ENCODE measurements around the gene TULP3. TPM values are rescaled to one million over a fixed set of nuclear protein-coding genes. Genes with fewer than 3 reads are reported as not detected.
"Not testable (repeated sequence)": the region's sequence is repeated elsewhere in the genome, so short reads cannot be mapped to it uniquely, and the experiment has no call there.

Gene TULP3
- total RNA-seq, 5 donors from 2014 or later (not counting 1 experiment from before 2014, with no cell fraction given) = 5.6 to 8.9 (median 7.7) TPM

- DNase-seq; H3K9me3 Mint-ChIP-seq; H3K9me3 ChIP-seq; CTCF ChIA-PET; H3K36me3 Mint-ChIP-seq; ATAC-seq (replicated peaks in 1 of 4); H3K4me1 ChIP-seq (ENCODE audit: control insufficient read depth in 1 of 2, extremely low read depth in 1 of 2, insufficient read depth in 2 of 2, low read length in 2 of 2); H3K27me3 ChIP-seq (replicated peaks in 1 of 2; ENCODE audit: control insufficient read depth in 2 of 2, extremely low read depth in 1 of 2, insufficient read depth in 2 of 2, low read length in 1 of 2); H3K4me1 Mint-ChIP-seq; H3K4me3 ChIP-seq (ENCODE audit: control insufficient read depth in 1 of 2, extremely low read depth in 1 of 2, low read length in 1 of 2); H3K36me3 ChIP-seq (ENCODE audit: control insufficient read depth in 2 of 2, extremely low read depth in 1 of 2, insufficient read depth in 1 of 2, low read length in 1 of 2); H3K27me3 Mint-ChIP-seq; H3K4me3 Mint-ChIP-seq; H3K27ac ChIP-seq (ENCODE audit: low read length); H3K27ac Mint-ChIP-seq: not testable (repeated sequence)
- POLR2A ChIA-PET = interaction anchor here in 1 of 2 donors (0.7 kb wide), 1 partner anchor 69 kb away, joined by 6 read pairs; no protein-coding TSS in a partner anchor
- 85% methylated on average over 3 of the region's 9 CpGs for WGBS (ENCODE audit: insufficient coverage)
These were observed 21.6 kb upstream of the TULP3 start for GRCh38 chr12:2868986-2869632.

DNA sequence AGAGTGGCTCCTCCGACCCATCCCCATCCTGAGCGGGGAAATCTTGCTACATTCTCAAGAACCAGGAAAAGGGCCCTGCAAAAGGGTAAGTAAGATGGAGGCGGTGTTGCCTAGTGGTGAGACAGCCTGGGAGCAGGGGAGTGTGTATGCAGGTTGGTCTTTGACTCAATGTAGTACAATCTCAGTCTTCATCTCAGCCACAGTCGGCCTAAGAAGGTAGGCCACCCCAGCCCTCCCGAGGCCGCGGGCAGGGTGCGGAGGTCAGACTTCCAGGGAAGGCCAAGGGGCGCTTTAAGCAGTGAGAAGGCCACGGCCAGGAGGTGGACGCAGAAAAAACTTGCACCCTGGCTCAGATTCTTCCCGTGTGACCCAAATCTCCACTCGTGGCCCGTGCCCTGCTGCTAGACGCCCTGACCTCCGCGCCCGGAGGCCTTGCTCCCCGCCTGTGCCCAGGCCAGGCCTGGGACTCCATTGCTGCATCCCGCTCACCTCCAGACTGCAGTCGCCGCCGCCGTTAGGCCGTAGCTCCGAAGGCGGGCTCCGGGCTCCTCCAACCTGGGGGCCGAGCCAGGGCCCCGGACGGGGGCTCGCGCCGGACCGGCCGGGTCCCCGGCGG is 14.2 kb upstream of the TULP3 start:
- H3K9me3 ChIP-seq = no peaks in the 10 kb centered on the region
- CTCF ChIA-PET = no interaction called here
- no peaks in the 10 kb centered on the region for H3K27me3 Mint-ChIP-seq
- POLR2A ChIA-PET = interaction anchor here in 1 of 2 donors (0.6 to 1.3 kb wide), 2 partner anchors 14 to 80 kb away, joined by 3 to 7 read pairs; partner anchors contain the start of gene TULP3
- H3K4me3 ChIP-seq (ENCODE audit: control insufficient read depth in 1 of 2, extremely low read depth in 1 of 2, low read length in 1 of 2) = peak overlapping the region; percentile 61 to 75
- peak; percentile 46 to 55 (median 52) for ATAC-seq (replicated peaks in 1 of 4)
- 2% methylated on average over 31 of the region's 38 CpGs for WGBS (ENCODE audit: insufficient coverage)
- peak overlapping the region; percentile 74 to 92 (median 81) for H3K4me3 Mint-ChIP-seq
- peaks cover 5 to 39% of the 10 kb centered on the region in 2 experiments for H3K4me1 ChIP-seq (ENCODE audit: control insufficient read depth in 1 of 2, extremely low read depth in 1 of 2, insufficient read depth in 2 of 2, low read length in 2 of 2)
- H3K36me3 Mint-ChIP-seq = no peaks in the 10 kb centered on the region
- no peaks in the 10 kb centered on the region for H3K27me3 ChIP-seq (replicated peaks in 1 of 2; ENCODE audit: control insufficient read depth in 2 of 2, extremely low read depth in 1 of 2, insufficient read depth in 2 of 2, low read length in 1 of 2)
- peak in 6 of 35 experiments; percentile 6 to 27 (median 14) for DNase-seq
- no peaks in the 10 kb centered on the region for H3K36me3 ChIP-seq (ENCODE audit: control insufficient read depth in 2 of 2, extremely low read depth in 1 of 2, insufficient read depth in 1 of 2, low read length in 1 of 2)
- peak overlapping the region; percentile 55 for H3K27ac ChIP-seq (ENCODE audit: low read length)
- H3K4me1 Mint-ChIP-seq = peaks cover 31 to 36% (median 32%) of the 10 kb centered on the region in 3 donors
- no peaks in the 10 kb centered on the region for H3K9me3 Mint-ChIP-seq
- H3K27ac Mint-ChIP-seq = peak overlapping the region; percentile 59 to 73

GRCh38 chr12:2877047-2877952 is 13.4 kb upstream of the TULP3 start, which contains the start of the genes FOXM1 and RHNO1:
FOXM1 (minus strand) TSS chr12:2877174; CDS start chr12:2874478, 2,696 bp downstream.
RHNO1 (plus strand) TSS chr12:2877223; CDS start chr12:2885367, 8,144 bp downstream.
- no peaks in the 10 kb centered on the region for H3K9me3 ChIP-seq
- no peaks in the 10 kb centered on the region for H3K27me3 ChIP-seq (replicated peaks in 1 of 2; ENCODE audit: control insufficient read depth in 2 of 2, extremely low read depth in 1 of 2, insufficient read depth in 2 of 2, low read length in 1 of 2)
- H3K36me3 ChIP-seq (ENCODE audit: control insufficient read depth in 2 of 2, extremely low read depth in 1 of 2, insufficient read depth in 1 of 2, low read length in 1 of 2) = peaks cover 0 to 2% of the 10 kb centered on the region in 2 donors
- no peaks in the 10 kb centered on the region for H3K27me3 Mint-ChIP-seq
- ATAC-seq (replicated peaks in 1 of 4) (peak; percentile 84 to 88 (median 86)), DNase-seq (peak; percentile 62 to 91 (median 82))
- WGBS (ENCODE audit: insufficient coverage) = 1% methylated on average over 50 of the region's 70 CpGs
- H3K4me1 ChIP-seq (ENCODE audit: control insufficient read depth in 1 of 2, extremely low read depth in 1 of 2, insufficient read depth in 2 of 2, low read length in 2 of 2) = peaks cover 5 to 39% of the 10 kb centered on the region in 2 experiments
- ChIA-PET POLR2A (interaction anchor here (0.6 to 1.3 kb wide), 3 partner anchors 9 to 80 kb away, joined by 3 to 7 read pairs (median 3); partner anchors contain the start of gene TULP3 (in 1 of the 2)), CTCF (interaction anchor here in 1 of 2 donors (1.3 kb wide), 1 partner anchor 13 kb away, joined by 6 read pairs; the partner anchor contains the start of gene TULP3)
- H3K36me3 Mint-ChIP-seq = no peaks in the 10 kb centered on the region
- H3K4me1 Mint-ChIP-seq = peaks cover 31 to 39% (median 36%) of the 10 kb centered on the region in 3 donors
- H3K9me3 Mint-ChIP-seq = no peaks in the 10 kb centered on the region
- peak within 1 kb of the TSS; percentile 99 for H3K27ac Mint-ChIP-seq
- H3K4me3 ChIP-seq (ENCODE audit: control insufficient read depth in 1 of 2, extremely low read depth in 1 of 2, low read length in 1 of 2) = peak within 1 kb of the TSS; percentile 75 to 94
- H3K27ac ChIP-seq (ENCODE audit: low read length) = peak within 1 kb of the TSS; percentile 90
- H3K4me3 Mint-ChIP-seq = peak within 1 kb of the TSS; percentile 92 to 98 (median 98)

DNA sequence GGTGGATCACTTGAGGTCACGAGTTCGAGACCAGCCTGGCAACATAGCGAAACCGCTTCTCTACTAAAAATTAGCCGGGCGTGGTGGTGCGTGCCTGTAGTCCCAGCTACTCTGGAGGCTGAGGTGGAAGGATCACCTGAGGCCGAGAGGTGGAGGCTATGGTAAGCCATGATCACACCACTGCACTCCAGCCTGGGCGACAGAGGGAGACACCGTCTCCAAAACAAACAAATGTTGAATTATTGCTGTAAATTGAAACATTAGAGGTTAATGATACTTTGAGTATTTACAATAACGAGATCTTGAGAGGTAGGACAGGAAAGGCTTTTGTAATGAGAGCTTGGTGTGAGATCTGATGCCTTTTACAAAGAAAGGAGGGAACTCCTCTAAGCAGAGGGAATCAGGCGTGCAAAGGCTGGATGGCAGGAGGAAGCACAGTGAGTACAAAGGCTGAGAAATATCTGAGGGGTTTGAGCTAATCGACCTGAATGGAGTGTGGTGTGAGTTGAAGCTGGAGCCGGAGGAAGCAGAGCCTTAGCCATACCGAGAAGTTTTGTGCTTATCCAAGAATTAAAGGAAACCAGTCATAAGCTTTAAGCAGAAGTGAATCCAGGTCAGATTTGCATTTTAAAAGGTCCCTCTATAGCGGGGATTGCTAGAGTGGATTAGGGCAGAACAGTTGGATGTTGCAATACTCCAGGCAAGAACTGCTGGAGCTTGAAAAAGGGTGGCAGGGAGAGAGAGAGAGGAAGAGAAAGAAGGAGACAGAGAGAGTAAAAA is 12.5 kb upstream of the TULP3 start:
- 28% methylated on average over 10 of the region's 16 CpGs for WGBS (ENCODE audit: insufficient coverage)
- H3K4me1 Mint-ChIP-seq = peaks cover 31 to 42% (median 39%) of the 10 kb centered on the region in 3 donors
- Histone ChIP-seq H3K4me3 (ENCODE audit: control insufficient read depth in 1 of 2, extremely low read depth in 1 of 2, low read length in 1 of 2) (peak overlapping the region; percentile 75 to 94), H3K4me1 (ENCODE audit: control insufficient read depth in 1 of 2, extremely low read depth in 1 of 2, insufficient read depth in 2 of 2, low read length in 2 of 2) (peaks cover 5 to 41% of the 10 kb centered on the region in 2 experiments), H3K27me3 (replicated peaks in 1 of 2; ENCODE audit: control insufficient read depth in 2 of 2, extremely low read depth in 1 of 2, insufficient read depth in 2 of 2, low read length in 1 of 2) (no peaks in the 10 kb centered on the region), H3K27ac (ENCODE audit: low read length) (peak overlapping the region; percentile 90), H3K9me3 (no peaks in the 10 kb centered on the region), H3K36me3 (ENCODE audit: control insufficient read depth in 2 of 2, extremely low read depth in 1 of 2, insufficient read depth in 1 of 2, low read length in 1 of 2) (peaks cover 0 to 3% of the 10 kb centered on the region in 2 donors)
- no peaks in the 10 kb centered on the region for H3K27me3 Mint-ChIP-seq
- DNase-seq = peak in 1 of 35 experiments; percentile 12
- ChIA-PET CTCF (interaction anchor here (0.6 to 1.3 kb wide), 4 partner anchors 10 to 207 kb away, joined by 3 to 6 read pairs (median 4); partner anchors contain the start of gene TULP3 (in 1 of the 2)), POLR2A (interaction anchor here (0.7 to 1.1 kb wide), 4 partner anchors 8 to 1167 kb away, joined by 3 read pairs; no protein-coding TSS in a partner anchor)
- ATAC-seq (replicated peaks in 1 of 4) = no peak
- H3K27ac Mint-ChIP-seq = peak overlapping the region; percentile 99
- H3K4me3 Mint-ChIP-seq = peak overlapping the region; percentile 92 to 98 (median 98)
- H3K9me3 Mint-ChIP-seq = no peaks in the 10 kb centered on the region
- no peaks in the 10 kb centered on the region for H3K36me3 Mint-ChIP-seq

DNA sequence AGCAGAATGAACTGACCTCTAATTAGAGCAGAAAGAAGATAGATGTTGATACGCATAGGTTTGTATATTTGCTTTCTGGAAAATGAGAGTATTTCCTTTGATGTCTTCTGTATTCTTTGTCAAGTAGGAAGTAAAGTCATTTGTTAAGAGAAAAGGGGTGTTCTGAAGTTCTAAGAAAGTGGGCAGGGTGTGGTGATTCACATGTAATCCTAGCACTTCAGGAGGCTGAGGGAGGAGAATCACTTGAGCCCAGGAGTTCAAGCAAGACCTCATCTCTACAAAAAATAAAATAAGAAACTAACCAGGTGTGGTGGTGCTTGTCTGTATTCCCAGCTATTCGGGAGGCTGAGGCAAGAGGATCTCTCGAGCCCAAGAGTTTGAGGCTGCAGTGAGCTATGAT is 10.8 kb upstream of the TULP3 start:
- no peak overlapping the region for H3K27ac ChIP-seq (ENCODE audit: low read length)
- CTCF ChIA-PET = interaction anchor here (0.6 to 1.2 kb wide), 4 partner anchors 10 to 88 kb away, joined by 3 to 9 read pairs (median 4); no protein-coding TSS in a partner anchor
- Mint-ChIP-seq H3K27me3 (no peaks in the 10 kb centered on the region), H3K36me3 (peaks cover 4% of the 10 kb centered on the region), H3K4me3 (peak overlapping the region in 2 of 3 donors; percentile 48 to 92), H3K4me1 (peaks cover 37 to 46% (median 39%) of the 10 kb centered on the region in 3 donors), H3K27ac (peak overlapping the region; percentile 43 to 61), H3K9me3 (no peaks in the 10 kb centered on the region)
- DNase-seq = no peak
- no peak for ATAC-seq (replicated peaks in 1 of 4)
- H3K36me3 ChIP-seq (ENCODE audit: control insufficient read depth in 2 of 2, extremely low read depth in 1 of 2, insufficient read depth in 1 of 2, low read length in 1 of 2) = peaks cover 0 to 3% of the 10 kb centered on the region in 2 donors
- 43% methylated on average over 1 of the region's 3 CpGs for WGBS (ENCODE audit: insufficient coverage)
- H3K4me3 ChIP-seq (ENCODE audit: control insufficient read depth in 1 of 2, extremely low read depth in 1 of 2, low read length in 1 of 2) = no peak overlapping the region
- peaks cover 5 to 42% of the 10 kb centered on the region in 2 experiments for H3K4me1 ChIP-seq (ENCODE audit: control insufficient read depth in 1 of 2, extremely low read depth in 1 of 2, insufficient read depth in 2 of 2, low read length in 2 of 2)
- POLR2A ChIA-PET = no interaction called here
- no peaks in the 10 kb centered on the region for H3K9me3 ChIP-seq
- H3K27me3 ChIP-seq (replicated peaks in 1 of 2; ENCODE audit: control insufficient read depth in 2 of 2, extremely low read depth in 1 of 2, insufficient read depth in 2 of 2, low read length in 1 of 2) = no peaks in the 10 kb centered on the region
